M059J (cell line): ENCODE results near the gene NKD2. TPM values are rescaled to one million over a fixed set of nuclear protein-coding genes. Genes with fewer than 3 reads are reported as not detected.
"Not testable (repeated sequence)": the region's sequence is repeated elsewhere in the genome, so short reads cannot be mapped to it uniquely, and the experiment has no call there.

ENCODE experiments used
- DNase-seq: peaks from one replicate; pipeline ENCODE4 v3.0.0-alpha.2; 2012; ENCODE audit warnings: low read depth
- total RNA-seq: library from RNA; depleted of rRNA; stranded (reverse); fragments of >200 nt; shearing (Covaris generic); gene quantifications from 2 replicates; pipeline ENCODE4 v1.2.3, GENCODE V29; 2014

Gene NKD2
- total RNA-seq, 1 experiment from 2014 or later = 0.32 TPM

DNA sequence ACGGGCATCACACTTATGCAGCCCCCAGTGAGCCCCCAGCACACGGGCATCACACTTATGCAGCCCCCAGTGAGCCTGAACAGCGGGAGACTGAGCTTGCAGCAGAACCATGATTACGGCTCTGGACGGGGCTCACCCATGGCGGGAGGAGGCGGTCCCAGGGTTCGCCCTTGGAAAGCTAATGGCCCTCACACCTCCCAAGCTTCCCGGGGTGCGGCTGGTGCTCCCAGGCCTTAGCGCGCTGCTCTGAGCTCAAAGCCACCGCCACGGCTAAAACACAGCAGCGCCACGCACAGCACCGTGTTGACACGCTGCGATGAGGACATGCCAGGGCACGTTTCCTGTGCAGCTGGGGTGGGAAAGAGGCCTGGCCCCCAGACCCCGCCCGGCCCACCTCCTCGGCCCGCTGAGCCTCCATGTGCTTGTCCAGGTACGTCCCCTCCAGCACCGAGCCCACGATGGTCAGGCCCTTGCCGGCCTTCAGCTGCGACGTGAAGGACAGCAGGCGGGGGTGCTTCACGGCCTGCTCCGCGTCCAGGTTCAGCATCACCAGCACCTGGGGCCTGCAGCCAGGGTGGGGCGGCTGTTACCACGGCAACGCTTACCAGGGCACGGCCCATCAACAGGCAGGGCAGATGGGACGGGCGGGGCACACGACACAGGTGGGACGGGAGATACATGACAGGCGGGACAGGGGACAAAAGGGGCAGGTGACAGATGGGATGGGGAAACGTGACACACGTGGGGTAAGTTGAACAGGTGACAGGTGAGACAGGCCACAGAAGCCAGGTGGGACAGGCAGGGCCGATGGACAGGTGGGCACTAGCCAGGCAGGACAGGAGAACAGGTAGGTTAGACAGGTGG is 64.9 kb downstream of the NKD2 start:
- no peak for DNase-seq

DNA sequence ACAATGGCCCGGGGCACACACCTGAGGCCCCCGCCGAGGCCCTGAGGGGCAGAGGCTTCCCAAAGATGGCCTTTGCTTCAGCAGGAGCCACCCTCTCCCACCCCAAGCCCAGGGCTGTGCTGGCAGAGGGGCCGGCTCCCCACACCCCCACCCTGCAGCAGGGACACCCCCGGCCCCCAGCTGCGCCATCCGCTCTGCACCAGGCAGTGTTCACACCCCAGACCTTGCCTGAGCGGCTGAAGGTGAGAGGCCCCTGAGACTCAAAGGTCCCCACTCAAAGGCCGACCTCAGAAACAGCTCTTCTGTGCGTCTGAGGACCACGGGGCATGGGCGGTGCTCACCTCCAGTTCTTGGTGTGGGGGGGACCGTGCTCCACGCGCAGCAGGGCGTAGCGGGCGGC is 65.6 kb downstream of the NKD2 start:
- no peak for DNase-seq

DNA sequence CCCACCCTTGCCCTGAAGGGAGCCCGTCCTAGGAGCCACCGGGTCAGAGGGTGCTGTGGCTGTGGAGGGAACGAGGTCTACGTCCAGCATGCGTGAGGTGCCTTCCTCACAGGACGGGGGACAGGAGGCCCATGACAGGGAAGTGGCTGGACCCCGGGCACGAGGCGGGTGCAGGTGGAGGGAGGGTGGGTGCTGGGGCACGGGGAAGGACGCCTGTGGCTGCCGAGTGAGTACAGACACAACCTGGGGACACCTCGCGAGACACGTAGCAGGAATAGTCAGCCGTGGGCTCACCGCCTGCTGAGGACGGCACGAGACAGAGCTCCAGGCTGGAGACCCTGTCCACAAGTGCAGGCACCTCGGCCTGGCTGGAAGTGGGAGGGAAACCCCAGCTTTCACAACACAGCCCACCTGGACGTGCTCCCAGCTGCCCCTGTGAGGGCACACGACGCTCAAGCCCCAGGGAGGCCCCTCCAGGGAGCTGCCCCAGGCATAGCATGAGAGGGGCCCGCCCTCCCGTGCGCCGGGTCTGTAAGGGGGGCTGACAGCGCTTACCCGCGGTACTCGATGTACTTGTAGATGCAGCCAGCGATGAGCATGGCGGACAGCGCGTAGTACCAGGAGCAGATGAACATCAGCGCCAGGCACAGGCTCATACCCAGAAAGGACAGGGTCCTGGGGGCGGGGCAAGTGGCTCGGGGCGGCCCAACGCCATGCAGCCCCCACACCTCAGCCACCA is 66.4 kb downstream of the NKD2 start:
- no peak for DNase-seq

DNA sequence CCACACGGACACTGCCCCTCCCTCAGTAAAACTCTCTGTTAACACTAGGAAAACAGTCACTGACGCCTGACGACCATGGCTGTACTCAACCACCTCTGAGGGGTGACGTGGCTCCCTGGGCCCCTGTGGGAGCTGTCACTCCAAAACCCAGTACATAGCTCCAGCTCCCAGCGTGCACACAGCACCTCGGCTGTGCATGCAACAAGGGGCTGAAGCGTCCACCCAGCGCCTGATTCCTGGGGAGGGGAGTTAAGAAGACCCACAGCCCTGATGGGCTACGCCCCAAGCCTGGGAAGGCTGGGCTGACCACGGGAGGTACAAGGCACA is 66.9 kb downstream of the NKD2 start:
- DNase-seq = no peak

DNA sequence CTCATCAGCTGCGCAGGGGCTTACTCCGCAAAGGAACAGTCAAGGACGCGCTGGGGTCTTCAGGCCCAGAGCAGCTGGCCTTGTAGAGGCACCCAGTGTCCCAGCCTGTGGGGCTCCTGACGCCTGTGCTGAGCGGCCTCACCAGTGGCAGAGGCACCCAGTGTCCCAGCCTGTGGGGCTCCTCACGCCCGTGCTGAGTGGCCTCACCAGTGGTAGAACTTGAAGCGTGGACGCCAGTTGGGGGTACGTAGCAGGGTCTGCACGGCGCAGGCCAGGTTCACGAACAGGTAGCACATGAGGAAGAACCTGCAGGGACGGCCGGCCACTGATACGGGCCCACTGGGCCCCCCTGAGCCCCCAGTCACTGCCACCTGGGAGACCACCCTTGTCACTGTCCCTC is 67.3 kb downstream of the NKD2 start:
- DNase-seq = no peak

DNA sequence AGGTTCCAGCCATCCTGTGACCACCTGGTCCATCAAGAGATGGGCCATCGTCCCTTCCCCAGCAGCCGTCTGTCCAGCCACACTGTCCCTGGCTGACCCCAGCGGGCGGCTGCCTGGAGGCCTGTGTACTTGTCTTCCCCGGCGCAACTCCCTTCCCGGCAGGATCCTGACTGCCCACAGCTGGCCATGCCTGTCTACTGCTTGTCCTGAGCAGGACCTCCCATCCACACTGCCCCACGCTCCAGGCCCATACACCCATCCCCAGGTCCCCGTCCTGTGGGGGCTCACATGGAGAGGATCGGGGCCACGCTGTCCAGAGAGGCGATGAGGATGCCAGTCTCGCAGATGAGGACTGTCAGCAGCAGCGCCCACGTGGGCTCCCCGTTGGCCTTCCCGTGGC is 67.8 kb downstream of the NKD2 start:
- DNase-seq = no peak

DNA sequence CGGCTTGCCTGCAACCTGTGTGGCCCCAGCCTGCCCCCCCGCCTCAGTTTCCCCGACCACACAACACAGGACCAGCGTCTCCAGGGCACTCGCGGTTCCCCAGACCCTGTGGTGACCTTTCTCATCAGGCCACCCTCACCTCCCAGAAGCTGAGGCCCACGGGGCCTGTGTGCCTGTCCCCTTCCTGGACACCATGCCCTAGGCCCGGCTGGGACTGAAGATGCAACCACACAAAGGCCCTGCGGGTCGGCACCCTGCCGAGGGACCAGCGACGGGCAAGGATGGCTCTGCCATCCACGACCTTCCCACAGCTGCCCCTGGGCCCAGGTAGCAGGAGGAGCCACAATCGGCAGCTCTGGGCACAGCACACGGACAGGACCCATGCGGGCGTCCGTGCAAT is 68.4 kb downstream of the NKD2 start:
- DNase-seq = no peak

DNA sequence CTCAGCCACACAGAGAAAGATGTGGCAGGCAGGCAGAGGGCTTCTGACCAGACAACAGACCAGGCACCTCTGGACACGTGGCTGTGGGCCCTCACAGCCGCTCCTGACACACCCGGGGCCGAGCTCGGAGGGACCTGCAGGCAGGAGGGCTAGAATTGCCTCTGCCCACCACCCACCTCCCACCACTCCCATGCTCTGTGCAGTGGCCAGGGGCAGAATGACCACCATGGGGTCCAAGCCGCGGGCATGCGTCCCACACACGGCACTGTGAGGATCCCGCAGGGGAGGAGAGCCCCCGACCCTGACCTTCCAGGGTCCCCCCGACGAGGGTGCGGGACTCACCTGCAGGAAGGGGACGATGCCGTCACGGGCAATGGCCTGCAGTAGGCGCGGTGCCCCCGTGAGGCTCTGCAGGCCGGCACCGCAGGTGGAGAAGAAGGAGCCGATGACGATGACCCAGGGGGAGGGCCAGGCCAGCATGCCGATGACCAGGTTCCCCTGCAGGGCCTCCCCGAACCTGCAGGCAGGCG is 69.0 kb downstream of the NKD2 start:
- DNase-seq = no peak

DNA sequence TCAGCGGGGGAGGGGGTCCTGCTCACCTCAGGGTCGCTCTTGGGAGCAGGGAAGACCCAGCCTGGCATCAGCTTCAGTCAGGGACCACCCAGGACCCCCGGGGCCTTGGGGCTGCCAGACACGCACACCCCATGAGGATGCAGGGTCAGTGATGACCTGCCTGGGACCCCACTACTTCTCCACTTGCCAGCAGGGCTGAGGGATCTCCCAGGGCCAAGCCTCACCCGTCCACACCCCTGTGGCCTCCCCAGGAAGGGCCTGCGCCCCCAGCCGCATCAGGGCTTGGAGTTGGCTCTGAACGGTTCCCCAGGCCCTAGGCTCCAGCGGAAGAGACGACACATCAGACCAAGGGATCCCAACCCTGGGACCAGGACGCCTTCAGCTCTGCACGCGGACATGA is 69.6 kb downstream of the NKD2 start:
- no peak for DNase-seq

DNA sequence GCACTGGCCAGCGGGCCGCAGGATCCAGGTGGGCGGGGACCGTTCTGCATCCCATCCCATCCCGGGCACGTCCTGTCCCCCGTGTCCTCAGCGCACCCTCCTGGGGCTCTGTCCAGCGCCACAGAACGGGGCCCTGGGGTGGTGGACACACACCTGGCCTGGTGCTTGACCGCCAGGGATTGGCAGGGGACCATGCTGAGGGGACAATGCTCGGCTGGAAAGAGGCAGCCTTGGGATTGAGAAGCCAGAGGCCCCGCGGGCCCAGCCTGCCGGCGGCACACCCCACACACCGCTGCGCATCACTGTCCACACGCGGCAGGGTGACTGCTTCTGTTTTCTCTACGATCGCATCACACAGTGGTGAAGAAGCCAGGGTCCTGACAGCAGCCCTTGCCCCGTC is 70.2 kb downstream of the NKD2 start:
- no peak for DNase-seq

DNA sequence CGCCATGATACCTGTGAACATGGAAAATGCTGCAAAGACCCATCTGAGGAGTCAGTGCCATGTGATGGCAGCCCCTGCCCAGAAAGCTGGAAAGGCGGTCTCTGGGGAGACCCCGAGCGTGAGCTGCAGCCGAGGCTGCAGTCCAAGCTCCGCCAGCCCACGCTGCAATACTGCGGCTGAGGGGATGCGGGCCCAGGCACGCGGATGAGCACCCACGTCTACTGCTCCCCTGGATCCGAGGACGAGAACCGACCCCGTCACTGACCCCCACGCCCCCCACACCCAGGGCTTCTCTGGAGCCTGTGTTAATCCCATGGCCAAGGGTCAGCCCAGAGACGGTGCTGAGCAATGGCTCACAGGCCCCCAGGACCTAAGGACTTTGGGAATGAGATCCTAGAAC is 70.9 kb downstream of the NKD2 start:
- no peak for DNase-seq

DNA sequence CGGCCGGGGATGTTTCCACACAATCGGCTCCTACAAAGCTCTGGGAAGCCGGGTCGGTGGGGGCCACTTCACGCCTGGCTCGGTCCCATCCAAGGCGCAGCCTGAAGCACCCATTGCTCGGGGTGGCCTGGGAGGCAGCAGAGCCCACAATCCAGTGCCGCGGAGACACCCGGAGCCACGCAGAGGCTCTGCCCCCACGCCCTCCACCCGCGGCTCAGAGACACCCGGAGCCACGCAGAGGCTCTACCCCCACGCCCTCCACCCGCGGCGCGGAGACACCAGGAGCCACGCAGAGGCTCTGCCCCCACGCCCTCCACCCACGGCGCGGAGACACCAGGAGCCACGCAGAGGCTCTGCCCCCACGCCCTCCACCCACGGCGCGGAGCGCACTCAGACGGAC is 71.4 kb downstream of the NKD2 start:
- no peak for DNase-seq

DNA sequence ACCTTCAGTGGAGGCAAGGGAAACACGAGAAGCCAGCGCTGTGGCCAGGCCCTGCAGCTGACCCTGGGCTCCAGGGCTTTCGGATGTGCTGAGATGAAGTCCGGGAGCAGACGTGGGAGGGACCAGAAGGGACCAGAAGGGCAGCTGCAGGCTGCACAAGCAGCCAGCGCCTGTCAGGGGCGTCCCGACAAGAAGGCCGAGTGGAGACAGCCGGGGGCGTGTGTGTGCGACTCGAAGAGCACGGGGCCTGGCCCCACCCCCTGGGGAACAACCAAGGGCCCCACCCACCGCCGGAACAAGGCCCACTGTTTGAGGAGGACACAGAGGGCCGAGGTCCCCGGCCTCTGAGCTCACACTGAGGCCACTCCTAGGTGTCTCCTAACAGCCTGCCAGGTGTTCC is 71.8 kb downstream of the NKD2 start:
- DNase-seq = no peak

DNA sequence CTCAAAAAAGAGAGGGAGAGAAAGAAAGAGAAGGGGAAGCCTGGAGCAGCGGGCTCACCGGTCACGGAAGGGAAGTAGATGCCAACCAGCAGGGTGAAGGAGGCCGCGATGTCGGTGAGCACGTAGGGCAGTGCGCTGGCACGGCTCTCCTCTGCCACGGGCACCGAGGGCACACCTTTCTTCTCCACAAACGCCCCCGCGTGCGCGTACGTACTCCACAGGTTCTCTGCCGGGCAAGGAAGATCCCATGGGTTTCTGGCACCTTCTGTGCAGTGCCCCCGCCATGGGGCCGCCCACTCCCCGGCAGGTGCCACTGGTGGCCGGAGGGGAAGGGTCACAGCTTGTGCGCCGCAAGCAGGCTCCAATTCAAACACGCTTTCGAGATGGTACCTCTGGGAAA is 72.9 kb downstream of the NKD2 start:
- no peak for DNase-seq

DNA sequence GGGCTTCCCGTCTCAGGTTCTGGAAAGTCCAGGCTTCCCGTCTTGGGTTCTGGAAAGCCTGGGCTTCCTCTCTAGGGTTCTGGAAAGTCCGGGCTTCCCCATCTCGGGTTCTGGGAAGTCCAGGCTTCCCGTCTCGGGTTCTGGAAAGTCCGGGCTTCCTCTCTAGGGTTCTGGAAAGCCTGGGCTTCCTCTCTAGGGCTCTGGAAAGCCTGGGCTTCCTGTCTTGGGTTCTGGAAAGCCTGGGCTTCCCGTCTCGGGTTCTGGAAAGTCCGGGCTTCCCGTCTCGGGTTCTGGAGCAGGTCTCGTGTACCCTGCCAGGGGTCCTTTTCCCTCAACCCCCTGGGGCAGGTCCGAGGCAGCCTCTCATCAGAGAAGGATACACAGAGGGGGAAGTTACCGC is 74.4 kb downstream of the NKD2 start:
- DNase-seq = not testable (repeated sequence)

DNA sequence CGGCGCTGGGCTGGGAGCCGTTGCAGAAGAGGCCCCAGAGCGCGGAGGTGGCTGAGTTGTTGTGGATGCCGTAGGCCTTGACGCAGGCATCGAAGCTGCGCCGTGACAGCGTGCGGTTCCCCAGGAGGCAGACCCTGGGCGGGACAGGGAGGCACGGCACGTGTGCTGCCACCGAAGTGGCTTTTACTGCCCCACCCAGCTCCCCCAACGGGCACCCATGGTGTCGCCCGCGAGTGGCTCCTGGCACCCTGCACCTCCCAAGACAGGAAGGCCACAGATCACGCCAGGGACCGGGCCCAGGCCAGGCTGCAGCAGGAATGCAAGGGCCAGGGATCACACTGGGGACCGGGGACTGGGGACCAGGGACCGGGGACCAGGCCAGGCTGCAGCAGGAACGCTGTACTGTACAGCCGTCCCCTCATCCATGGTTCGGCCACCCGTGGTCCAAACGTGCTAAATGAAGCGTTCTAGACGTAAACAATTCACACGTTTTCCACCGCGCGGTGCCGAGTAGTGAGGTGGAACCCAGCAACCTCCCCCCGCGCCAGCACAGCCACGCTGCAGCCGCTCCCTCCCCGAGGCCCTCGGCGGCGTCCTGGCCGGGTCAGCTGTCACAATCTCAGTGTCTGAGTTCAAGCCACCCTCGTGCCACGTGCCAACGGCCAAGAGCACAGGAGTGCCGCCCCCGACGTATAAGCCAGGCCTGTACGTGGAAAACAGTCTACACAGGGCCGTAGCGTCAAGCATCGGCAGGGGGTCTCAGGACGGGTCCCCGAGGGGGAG is 75.4 kb downstream of the NKD2 start:
- no peak for DNase-seq

DNA sequence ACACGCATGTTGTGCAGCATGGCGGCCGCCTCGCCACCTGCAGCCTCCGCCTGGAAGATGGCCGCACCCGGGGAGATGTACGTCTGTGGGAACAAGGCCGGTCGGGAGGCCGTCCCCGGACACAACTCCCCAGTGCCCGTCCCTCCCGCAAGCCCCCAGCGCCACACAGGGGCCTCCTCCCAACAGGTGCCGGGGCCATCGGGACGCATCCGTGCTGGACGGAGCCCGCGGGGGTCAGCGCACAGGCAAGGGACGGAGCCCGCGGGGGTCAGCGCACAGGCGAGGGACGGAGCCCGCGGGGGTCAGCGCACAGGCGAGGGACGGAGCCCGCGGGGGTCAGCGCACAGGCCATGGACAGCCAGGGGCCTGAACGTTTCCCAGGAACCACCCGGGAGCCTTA is 76.8 kb downstream of the NKD2 start:
- DNase-seq = no peak

DNA sequence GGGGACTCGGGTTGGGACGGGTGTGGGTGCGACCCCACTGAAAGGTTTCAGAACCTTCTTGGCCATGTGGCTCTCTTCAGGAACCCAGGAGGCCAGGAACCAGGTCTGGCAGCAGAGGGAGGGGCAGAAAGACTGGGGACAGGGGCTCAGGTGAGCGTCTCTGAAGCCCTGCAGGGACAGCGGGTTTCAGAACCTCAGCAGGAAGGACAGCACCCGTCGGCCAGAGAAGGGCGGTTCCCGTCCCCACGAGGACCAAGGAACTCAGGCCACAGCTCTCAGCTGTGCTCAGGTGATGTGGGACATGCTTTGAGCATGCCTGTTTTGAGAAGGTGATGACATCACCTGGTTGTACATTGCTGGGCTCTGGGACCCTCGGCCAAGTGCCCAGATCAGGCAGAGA is 77.5 kb downstream of the NKD2 start:
- no peak for DNase-seq

DNA sequence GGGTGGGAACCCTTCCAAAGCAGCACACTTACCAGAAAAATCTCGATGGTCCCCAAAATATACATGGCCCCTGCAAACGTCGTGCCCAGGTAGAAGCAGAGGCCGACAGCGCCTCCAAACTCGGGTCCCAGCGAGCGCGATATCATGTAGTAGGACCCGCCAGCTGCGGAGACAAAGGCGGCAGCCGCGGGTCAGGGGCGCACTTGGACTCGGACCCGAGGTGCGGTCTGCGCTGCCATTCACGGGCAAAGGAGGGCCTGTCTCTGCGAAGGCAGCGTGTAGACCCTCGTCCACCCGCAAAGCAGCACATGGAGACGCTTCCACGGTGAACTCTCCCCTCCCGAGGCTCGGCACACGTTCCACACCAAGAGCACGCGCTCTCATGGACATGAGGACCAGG is 78.3 kb downstream of the NKD2 start:
- DNase-seq = no peak

DNA sequence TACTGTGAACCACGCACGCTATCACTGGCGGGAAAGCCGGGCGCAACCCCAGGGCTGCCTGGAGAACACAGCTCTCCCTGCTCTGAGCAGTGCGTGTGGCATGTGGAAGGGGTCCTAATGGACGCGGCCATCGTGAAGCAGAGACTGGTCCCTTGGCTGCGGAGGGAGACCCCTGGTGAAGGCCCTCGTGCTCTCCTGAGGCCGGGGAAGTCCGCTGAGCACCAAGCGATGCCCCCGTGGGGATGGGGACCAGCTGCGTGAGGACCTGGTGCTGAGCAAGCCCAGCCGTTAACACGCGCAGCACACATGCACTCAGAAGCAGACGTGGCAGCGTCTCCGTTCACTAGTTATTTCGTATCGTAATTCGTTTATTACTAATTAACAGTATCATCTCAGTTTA is 78.8 kb downstream of the NKD2 start:
- DNase-seq = no peak

DNA sequence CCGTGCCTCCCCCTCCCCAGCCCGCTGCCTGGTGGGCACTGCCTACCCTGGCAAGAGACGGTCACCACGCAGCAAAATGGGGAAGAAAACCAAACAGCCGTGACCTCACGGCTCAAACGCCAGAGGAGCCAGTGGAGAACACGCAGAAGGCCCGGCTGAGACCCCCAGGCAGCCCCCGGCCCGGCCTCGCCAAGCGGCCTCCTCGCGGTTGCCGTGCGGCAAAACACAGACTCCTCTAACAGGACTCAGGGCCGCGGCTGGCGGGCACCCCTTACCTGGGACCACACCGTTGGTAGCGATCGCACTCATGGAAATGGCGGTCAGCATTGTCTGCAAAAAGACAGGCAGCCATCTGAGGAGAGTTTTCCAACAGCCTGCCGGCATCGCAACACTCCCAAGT is 79.4 kb downstream of the NKD2 start:
- no peak for DNase-seq
